Measurements from ENCODE around the gene SIPA1L2.

Gene SIPA1L2

DNA sequence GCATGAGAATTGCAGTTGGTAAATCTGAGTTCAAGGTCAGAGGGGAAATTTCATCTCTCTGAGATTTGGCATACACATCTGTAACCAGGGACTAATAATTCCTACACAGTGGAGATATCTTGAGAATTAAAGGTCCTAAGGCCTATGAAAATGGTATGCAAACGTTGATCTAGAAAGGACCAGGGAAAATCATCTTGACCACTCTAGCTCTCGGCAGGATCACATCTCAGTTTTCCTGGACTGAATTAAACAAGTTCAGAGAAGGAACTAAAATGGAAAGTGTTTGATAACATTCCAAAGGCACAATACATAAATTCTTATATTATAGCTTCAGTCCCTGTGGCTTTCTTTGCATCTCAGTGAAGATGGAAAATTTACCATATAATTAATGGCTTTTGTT, 28.5 kb upstream of the SIPA1L2 start:
- Histone ChIP-seq H3K4ac (ENCODE audit: low read length) (no peak overlapping the region), H2AFZ (ENCODE audit: low read length) (no peak overlapping the region), H3K9me3 (replicated peaks in 1 of 2; ENCODE audit: control insufficient read depth in 2 of 2, insufficient read depth in 1 of 2, low read depth in 1 of 2, low read length in 2 of 2) (no peaks in the 10 kb centered on the region), H3K36me3 (replicated peaks in 1 of 2; ENCODE audit: control insufficient read depth in 2 of 2, insufficient read depth in 2 of 2, low read length in 2 of 2) (no peaks in the 10 kb centered on the region), H3K4me1 (ENCODE audit: control insufficient read depth in 2 of 2, insufficient read depth in 1 of 2, low read depth in 1 of 2, low read length in 2 of 2) (peaks cover 0 to 6% of the 10 kb centered on the region in 2 donors), H2BK15ac (ENCODE audit: low read length) (no peak overlapping the region), H3K4me3 (ENCODE audit: low read length in 2 of 2) (no peak overlapping the region), H3K4me2 (ENCODE audit: insufficient read depth, low read length, poor library complexity, severe bottlenecking) (no peak overlapping the region), H4K8ac (ENCODE audit: low read depth, low read length) (no peak overlapping the region), H2BK120ac (ENCODE audit: low read depth, low read length) (no peak overlapping the region), H3K23ac (ENCODE audit: low read depth, low read length, poor library complexity) (no peak overlapping the region), H3K79me1 (ENCODE audit: low read depth, low read length) (no peaks in the 10 kb centered on the region), H3K9ac (ENCODE audit: low read depth, low read length, poor library complexity) (no peak overlapping the region), H2BK12ac (ENCODE audit: low read length) (no peak overlapping the region), H3K27ac (replicated peaks; ENCODE audit: low read length) (no peak overlapping the region), H3K14ac (ENCODE audit: low read length) (no peak overlapping the region), H3K18ac (ENCODE audit: low read length) (no peak overlapping the region), H2AK5ac (ENCODE audit: low read depth, low read length) (no peak overlapping the region), H2BK5ac (ENCODE audit: low read length) (no peak overlapping the region), H4K91ac (ENCODE audit: low read depth, low read length, poor library complexity) (no peak overlapping the region), H3K27me3 (ENCODE audit: control insufficient read depth in 3 of 3, insufficient read depth in 3 of 3, low read depth in 1 of 3, low read length in 3 of 3) (no peaks in the 10 kb centered on the region)
- DNase-seq (ENCODE audit: low spot score), result no peak
- no CpG with 5 or more reads among the region's 2 CpGs for WGBS, 2 donors (ENCODE audit: extremely low coverage in 2 of 2, insufficient read length in 2 of 2, insufficient replicate concordance in 1 of 2)

DNA sequence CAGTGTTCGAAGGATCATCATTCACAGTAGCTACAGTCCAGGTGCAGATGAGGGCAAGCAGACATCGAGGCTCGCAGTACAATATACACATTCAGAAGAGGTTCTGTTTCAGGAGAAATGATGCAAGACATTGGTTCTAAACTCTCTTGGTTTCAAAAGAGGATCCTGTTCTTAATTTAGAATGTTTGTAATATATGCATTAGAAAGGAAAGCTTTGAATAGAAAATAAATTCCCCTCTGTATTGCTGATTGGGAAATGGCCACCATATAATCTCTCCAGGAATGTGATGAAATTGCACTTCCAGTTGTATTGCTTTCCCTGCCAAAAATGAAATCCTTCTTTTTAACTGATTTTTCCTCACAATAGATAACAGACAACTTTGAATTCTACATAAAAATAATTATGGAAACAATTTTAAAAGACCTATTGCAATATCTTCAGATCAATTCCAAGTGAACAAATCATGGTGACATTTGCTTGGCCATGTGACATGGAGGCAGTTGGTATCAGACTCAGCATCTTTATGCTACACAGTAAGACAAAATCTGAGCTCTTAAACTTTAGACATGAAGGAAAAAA, 27.6 kb upstream of the SIPA1L2 start:
- Histone ChIP-seq H3K18ac (ENCODE audit: low read length) (no peak overlapping the region), H3K4me3 (ENCODE audit: low read length in 2 of 2) (no peak overlapping the region), H4K8ac (ENCODE audit: low read depth, low read length) (no peak overlapping the region), H3K23ac (ENCODE audit: low read depth, low read length, poor library complexity) (no peak overlapping the region), H2BK5ac (ENCODE audit: low read length) (no peak overlapping the region), H2AFZ (ENCODE audit: low read length) (no peak overlapping the region), H2AK5ac (ENCODE audit: low read depth, low read length) (no peak overlapping the region), H3K4ac (ENCODE audit: low read length) (no peak overlapping the region), H2BK120ac (ENCODE audit: low read depth, low read length) (no peak overlapping the region), H4K91ac (ENCODE audit: low read depth, low read length, poor library complexity) (no peak overlapping the region), H3K9ac (ENCODE audit: low read depth, low read length, poor library complexity) (no peak overlapping the region), H3K79me1 (ENCODE audit: low read depth, low read length) (no peaks in the 10 kb centered on the region), H3K14ac (ENCODE audit: low read length) (no peak overlapping the region), H3K27me3 (ENCODE audit: control insufficient read depth in 3 of 3, insufficient read depth in 3 of 3, low read depth in 1 of 3, low read length in 3 of 3) (no peaks in the 10 kb centered on the region), H3K27ac (replicated peaks; ENCODE audit: low read length) (no peak overlapping the region), H3K9me3 (replicated peaks in 1 of 2; ENCODE audit: control insufficient read depth in 2 of 2, insufficient read depth in 1 of 2, low read depth in 1 of 2, low read length in 2 of 2) (no peaks in the 10 kb centered on the region), H2BK15ac (ENCODE audit: low read length) (no peak overlapping the region), H3K4me2 (ENCODE audit: insufficient read depth, low read length, poor library complexity, severe bottlenecking) (no peak overlapping the region), H3K4me1 (ENCODE audit: control insufficient read depth in 2 of 2, insufficient read depth in 1 of 2, low read depth in 1 of 2, low read length in 2 of 2) (peaks cover 0 to 6% of the 10 kb centered on the region in 2 donors), H2BK12ac (ENCODE audit: low read length) (no peak overlapping the region), H3K36me3 (replicated peaks in 1 of 2; ENCODE audit: control insufficient read depth in 2 of 2, insufficient read depth in 2 of 2, low read length in 2 of 2) (no peaks in the 10 kb centered on the region)
- WGBS, 2 donors (ENCODE audit: extremely low coverage in 2 of 2, insufficient read length in 2 of 2, insufficient replicate concordance in 1 of 2), result no CpG with 5 or more reads among the region's 3 CpGs
- DNase-seq (ENCODE audit: low spot score), result no peak

DNA sequence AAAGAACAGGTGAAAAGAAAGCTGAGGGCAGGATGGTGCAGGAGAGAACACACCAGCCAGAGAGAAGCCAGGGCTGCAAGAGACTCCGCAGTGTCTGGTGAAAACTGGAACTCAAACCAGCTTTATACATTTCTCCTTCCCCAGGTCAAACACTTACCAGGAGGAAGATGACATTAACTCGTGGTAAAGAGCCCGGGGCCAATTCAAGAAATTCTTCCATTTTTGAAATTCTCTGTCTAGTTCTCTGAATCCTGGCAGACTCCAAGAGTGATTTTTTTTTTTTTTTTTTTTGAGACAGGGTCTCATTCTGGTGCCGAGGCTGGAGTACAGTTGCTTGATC, 25.8 kb upstream of the SIPA1L2 start:
- no peak overlapping the region for H4K91ac ChIP-seq (ENCODE audit: low read depth, low read length, poor library complexity)
- no peak overlapping the region for H3K4me2 ChIP-seq (ENCODE audit: insufficient read depth, low read length, poor library complexity, severe bottlenecking)
- no peak overlapping the region for H3K23ac ChIP-seq (ENCODE audit: low read depth, low read length, poor library complexity)
- H3K36me3 ChIP-seq (replicated peaks in 1 of 2; ENCODE audit: control insufficient read depth in 2 of 2, insufficient read depth in 2 of 2, low read length in 2 of 2), result no peaks in the 10 kb centered on the region
- no peak overlapping the region for H2AK5ac ChIP-seq (ENCODE audit: low read depth, low read length)
- no peak overlapping the region for H3K4me3 ChIP-seq (ENCODE audit: low read length in 2 of 2)
- no peaks in the 10 kb centered on the region for H3K79me1 ChIP-seq (ENCODE audit: low read depth, low read length)
- H2AFZ ChIP-seq (ENCODE audit: low read length), result no peak overlapping the region
- no peak overlapping the region for H3K4ac ChIP-seq (ENCODE audit: low read length)
- no peak overlapping the region for H3K9ac ChIP-seq (ENCODE audit: low read depth, low read length, poor library complexity)
- no peak overlapping the region for H2BK15ac ChIP-seq (ENCODE audit: low read length)
- no peak overlapping the region for H4K8ac ChIP-seq (ENCODE audit: low read depth, low read length)
- no peak for DNase-seq (ENCODE audit: low spot score)
- H2BK12ac ChIP-seq (ENCODE audit: low read length), result no peak overlapping the region
- H2BK120ac ChIP-seq (ENCODE audit: low read depth, low read length), result no peak overlapping the region
- no CpG with 5 or more reads among the region's 4 CpGs for WGBS, 2 donors (ENCODE audit: extremely low coverage in 2 of 2, insufficient read length in 2 of 2, insufficient replicate concordance in 1 of 2)
- no peak overlapping the region for H3K14ac ChIP-seq (ENCODE audit: low read length)
- no peak overlapping the region for H3K27ac ChIP-seq (replicated peaks; ENCODE audit: low read length)
- H3K9me3 ChIP-seq (replicated peaks in 1 of 2; ENCODE audit: control insufficient read depth in 2 of 2, insufficient read depth in 1 of 2, low read depth in 1 of 2, low read length in 2 of 2), result no peaks in the 10 kb centered on the region
- H3K18ac ChIP-seq (ENCODE audit: low read length), result no peak overlapping the region
- H3K27me3 ChIP-seq (ENCODE audit: control insufficient read depth in 3 of 3, insufficient read depth in 3 of 3, low read depth in 1 of 3, low read length in 3 of 3), result no peaks in the 10 kb centered on the region
- H3K4me1 ChIP-seq (ENCODE audit: control insufficient read depth in 2 of 2, insufficient read depth in 1 of 2, low read depth in 1 of 2, low read length in 2 of 2), result peaks cover 0 to 6% of the 10 kb centered on the region in 2 donors
- H2BK5ac ChIP-seq (ENCODE audit: low read length), result no peak overlapping the region

DNA sequence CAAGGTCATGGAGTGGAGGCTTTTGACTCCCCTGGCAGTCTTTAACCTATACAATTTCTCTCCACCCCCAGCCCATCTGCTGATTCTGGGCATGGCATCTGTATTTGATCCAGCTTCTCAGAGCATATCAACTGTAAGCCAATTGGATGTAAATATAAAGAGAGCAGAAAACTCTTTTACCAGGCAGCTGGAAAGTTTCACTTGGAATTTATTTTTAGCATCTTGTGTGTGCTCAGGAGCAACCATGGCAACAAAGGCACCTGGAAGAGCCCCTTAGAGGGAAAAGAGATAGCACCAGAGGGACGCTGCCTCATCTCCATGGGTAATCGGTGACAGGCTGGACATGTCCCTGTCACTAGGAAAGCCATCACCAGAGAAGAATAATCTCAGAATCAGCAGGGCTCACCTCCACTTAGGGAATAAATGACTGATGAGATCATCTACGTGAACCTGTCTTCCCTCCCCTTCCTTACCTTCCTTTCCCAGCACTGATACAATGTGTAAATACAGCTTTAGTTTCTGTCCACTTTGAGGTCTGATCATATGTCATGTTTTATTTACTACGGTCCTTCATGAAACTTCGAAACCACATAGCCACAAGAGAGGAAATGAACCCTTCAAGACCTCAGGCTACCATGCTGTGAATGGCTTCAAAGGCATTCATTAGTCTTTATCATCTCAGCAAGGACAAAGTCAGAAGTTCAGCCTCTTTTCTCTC, 25.3 kb upstream of the SIPA1L2 start:
- Histone ChIP-seq H3K9ac (ENCODE audit: low read depth, low read length, poor library complexity) (no peak overlapping the region), H3K4ac (ENCODE audit: low read length) (no peak overlapping the region), H3K79me1 (ENCODE audit: low read depth, low read length) (no peaks in the 10 kb centered on the region), H3K14ac (ENCODE audit: low read length) (no peak overlapping the region), H4K8ac (ENCODE audit: low read depth, low read length) (no peak overlapping the region), H3K27ac (replicated peaks; ENCODE audit: low read length) (no peak overlapping the region), H2AFZ (ENCODE audit: low read length) (no peak overlapping the region), H2BK12ac (ENCODE audit: low read length) (no peak overlapping the region), H3K9me3 (replicated peaks in 1 of 2; ENCODE audit: control insufficient read depth in 2 of 2, insufficient read depth in 1 of 2, low read depth in 1 of 2, low read length in 2 of 2) (no peaks in the 10 kb centered on the region), H3K18ac (ENCODE audit: low read length) (no peak overlapping the region), H3K36me3 (replicated peaks in 1 of 2; ENCODE audit: control insufficient read depth in 2 of 2, insufficient read depth in 2 of 2, low read length in 2 of 2) (no peaks in the 10 kb centered on the region), H2BK5ac (ENCODE audit: low read length) (no peak overlapping the region), H3K4me1 (ENCODE audit: control insufficient read depth in 2 of 2, insufficient read depth in 1 of 2, low read depth in 1 of 2, low read length in 2 of 2) (peaks cover 0 to 6% of the 10 kb centered on the region in 2 donors), H3K27me3 (ENCODE audit: control insufficient read depth in 3 of 3, insufficient read depth in 3 of 3, low read depth in 1 of 3, low read length in 3 of 3) (no peaks in the 10 kb centered on the region), H2AK5ac (ENCODE audit: low read depth, low read length) (no peak overlapping the region), H4K91ac (ENCODE audit: low read depth, low read length, poor library complexity) (no peak overlapping the region), H2BK120ac (ENCODE audit: low read depth, low read length) (no peak overlapping the region), H2BK15ac (ENCODE audit: low read length) (no peak overlapping the region), H3K4me2 (ENCODE audit: insufficient read depth, low read length, poor library complexity, severe bottlenecking) (no peak overlapping the region), H3K4me3 (ENCODE audit: low read length in 2 of 2) (no peak overlapping the region), H3K23ac (ENCODE audit: low read depth, low read length, poor library complexity) (no peak overlapping the region)
- no CpG with 5 or more reads among the region's 5 CpGs for WGBS, 2 donors (ENCODE audit: extremely low coverage in 2 of 2, insufficient read length in 2 of 2, insufficient replicate concordance in 1 of 2)
- DNase-seq (ENCODE audit: low spot score), result no peak

All from neuronal stem cell (in vitro differentiated cells).